Heart left ventricle (tissue), 16 donors: ENCODE measurements around the gene SDS. TPM values are rescaled to one million over a fixed set of nuclear protein-coding genes. Genes with fewer than 3 reads are reported as not detected.

Experiments
- ATAC-seq, 4 donors: fragments of 200-7000 bp; cut with Tn5 transposase; one replicate each; pipeline ENCODE4 v1.9.1; 2020 to 2022; ENCODE audit warnings: moderate library complexity in 4 of 4, mild to moderate bottlenecking in 3 of 4, moderate number of reproducible peaks in 1 of 4
- DNase-seq, 5 donors: peaks; one replicate each; pipeline ENCODE4 v3.0.0-alpha.2; 2020
- H3K27ac ChIP-seq, 12 donors: fragments of 200-600 bp; sonication (generic) in 4 of 12; one replicate each; pipeline versions ENCODE4 v1.5.0 to v1.8.0; 2016 to 2022; ENCODE audit warnings: mild to moderate bottlenecking in 2 of 12
- H3K27me3 ChIP-seq, 9 donors: fragments of 200-600 bp; sonication (generic) in 2 of 9; one replicate each; pipeline versions ENCODE4 v1.5.1 to v1.8.0; 2016 to 2022; ENCODE audit warnings: mild to moderate bottlenecking in 3 of 9
- H3K36me3 ChIP-seq, 9 donors: fragments of 200-600 bp; sonication (generic) in 2 of 9; one replicate each; pipeline versions ENCODE4 v1.5.0 to v1.8.0; 2018 to 2022; ENCODE audit warnings: mild to moderate bottlenecking in 2 of 9
- H3K4me1 ChIP-seq, 12 donors: fragments of 200-600 bp; sonication (generic) in 4 of 12; one replicate each; pipeline versions ENCODE4 v1.5.0 to v1.8.0; 2016 to 2022; ENCODE audit warnings: mild to moderate bottlenecking in 3 of 12
- H3K4me3 ChIP-seq, 12 donors: fragments of 200-600 bp; sonication (generic) in 4 of 12; one replicate each; pipeline versions ENCODE4 v1.5.0 to v1.8.0; 2017 to 2022; ENCODE audit warnings: mild to moderate bottlenecking in 9 of 12, moderate library complexity in 4 of 12
- H3K9me3 ChIP-seq, 12 donors: fragments of 200-600 bp; sonication (generic) in 4 of 12; one replicate each; pipeline versions ENCODE4 v1.5.0 to v1.8.0; 2016 to 2022; ENCODE audit warnings: mild to moderate bottlenecking in 1 of 12
- CTCF ChIP-seq, 12 donors: fragments of 200-600 bp; sonication (generic) in 4 of 12; IDR thresholded peaks; one replicate each; pipeline versions ENCODE4 v1.5.0 to v1.8.0; 2018 to 2022; ENCODE audit warnings: antibody characterized with exemption in 12 of 12, mild to moderate bottlenecking in 5 of 12
- POLR2A ChIP-seq, 2 donors: fragments of 450-650 bp; IDR thresholded peaks; one replicate each; pipeline ENCODE4 v1.6.1; 2017; ENCODE audit warnings: antibody characterized with exemption in 2 of 2, mild to moderate bottlenecking in 2 of 2, moderate library complexity in 2 of 2
- WGBS, 4 donors: extraction: QIAGEN DNeasy Blood & Tissue Kit in 2 of 4; methylation state at CpG; one replicate each; pipeline versions ENCODE4 v1.1.5 to v1.1.7; 2013 to 2018; 5-methylcytosine and 5-hydroxymethylcytosine counted together
- intact Hi-C, 10 donors: fragments of 100-400 bp; cut with DNase I; formaldehyde crosslinking; loops; one replicate each; pipeline versions ENCODE4 v1.11.1 to v1.14.2; 2022
- polyA plus RNA-seq, 2 donors: library from polyadenylated mRNA; stranded (reverse); fragments of 200-250 nt; gene quantifications; one replicate each; pipeline ENCODE4 v1.2.3, GENCODE V29; 2013
- total RNA-seq, 9 donors: library from RNA; depleted of rRNA in 2 of 9; stranded (reverse); fragments of >200 nt in 2 of 9; fragmentation: NEBNext Ultra II Directional in 3 of 9; extraction: Animal tissue kit (Norgen Biotek cat#: 25700) in 3 of 9; gene quantifications; one replicate each; pipeline versions ENCODE4 v1.1.0 to v1.2.4, GENCODE V29; 2016 to 2023
- donor health status: ischemic (EF 13 %, LVEDD 7.1; RV severe dilation, severe dysfunction).
- donor health status: healthy with polysubstance abuse.
- donor health status: DM: no; HTN: yes; CAD: no.
- donor health status: DM: no; HTN: no; CAD: no.
- donor health status: ischemic (EF 25% LVEDD 6.9; RV normal size, moderate dysfunction).
- donor health status: ischemic (EF 25% LVEDD 5.7; RV mildly dilated, moderate dysfunction).
- donor health status: healthy.
- donor health status: DM: yes; HTN: yes; CAD: no.
- donor health status: ischemic (EF 35%, LVEDD 5.7; RV mildly dilated, moderate dysfunction).
- donor health status: nonischemic (EF 11% LVEDD 7.7; RV severe dilation, severe dysfunction).
- donor health status: DM: yes; HTN: yes; CAD: no.
- donor health status: PGD.
- donor health status: ischemic (EF 29% LVEDD 5.4; RV normal size, mild dysfunction).
- donor health status: nonischemic (EF 23%, LVEDD 6.1; RV moderate dilation, normal function).

Gene SDS
- total and polyA plus RNA-seq, 11 donors: 0.28 to 10.5 (median 0.44) TPM; not detected in 6

GRCh38 chr12:113364698-113365097, 39.0 kb downstream of the SDS start:
- Histone ChIP-seq H3K36me3 (peaks cover 0 to 30% (median 0%) of the 10 kb centered on the region in 9 donors), H3K4me1 (peaks cover 0 to 26% (median 19%) of the 10 kb centered on the region in 12 donors), H3K27ac (no peak overlapping the region), H3K4me3 (no peak overlapping the region), H3K9me3 (no peaks in the 10 kb centered on the region), H3K27me3 (no peaks in the 10 kb centered on the region)
- intact Hi-C loops: loop anchor here in 1 of 10 donors (5.0 kb wide), 1 partner anchor 37 kb away; no protein-coding TSS in a partner anchor
- DNase-seq: no peak
- TF ChIP-seq CTCF (IDR thresholded peaks at IDR 0.05): no peak
- ATAC-seq: no peak
- 92 to 97% (median 93%) methylated on average over 5 of the region's 5 CpGs for WGBS, 4 donors

- intact Hi-C loops: no loop called here
- peaks cover 0 to 19% (median 0%) of the 10 kb centered on the region in 9 donors for H3K36me3 ChIP-seq
- H3K4me1 ChIP-seq: peaks cover 0 to 38% (median 16%) of the 10 kb centered on the region in 12 donors
- no peak for DNase-seq
- ATAC-seq: no peak
- H3K27ac ChIP-seq: no peak overlapping the region
- no peaks in the 10 kb centered on the region for H3K9me3 ChIP-seq
- TF ChIP-seq CTCF (IDR thresholded peaks at IDR 0.05) (no peak), POLR2A (IDR thresholded peaks at IDR 0.05) (no peak)
- WGBS, 4 donors: 73 to 76% (median 75%) methylated on average over 12 of the region's 12 CpGs
- no peaks in the 10 kb centered on the region for H3K27me3 ChIP-seq
- H3K4me3 ChIP-seq: no peak overlapping the region
Measured at GRCh38 chr12:113361574-113362370, 41.9 kb downstream of the SDS start.

GRCh38 chr12:113359939-113360748, 43.5 kb downstream of the SDS start:
- Histone ChIP-seq H3K4me3 (peak overlapping the region in 8 of 12 donors; percentile 69 to 94 (median 78)), H3K27me3 (no peaks in the 10 kb centered on the region)

More at GRCh38 chr12:113359939-113360748, 43.5 kb downstream of the SDS start:
- WGBS, 4 donors: 69 to 76% (median 73%) methylated on average over 9 of the region's 9 CpGs
- no peaks in the 10 kb centered on the region for H3K9me3 ChIP-seq
- intact Hi-C loops: loop anchor here in 4 of 10 donors (2.0 to 5.0 kb wide), 3 partner anchors 25 to 173 kb away; partner anchors contain the start of genes SLC8B1 (in 3 of the 4), DDX54 (in 1 of the 4) and RITA1 (in 1 of the 4)
- ATAC-seq (no peak), DNase-seq (no peak)
- H3K27ac ChIP-seq: peak overlapping the region in 6 of 12 donors; percentile 20 to 93 (median 86)
- TF ChIP-seq POLR2A (IDR thresholded peaks at IDR 0.05) (no peak), CTCF (IDR thresholded peaks at IDR 0.05) (peak in 1 of 12 donors; percentile 10)
- peaks cover 0 to 18% (median 0%) of the 10 kb centered on the region in 9 donors for H3K36me3 ChIP-seq
- H3K4me1 ChIP-seq: peaks cover 0 to 38% (median 10%) of the 10 kb centered on the region in 12 donors
